ENCODE data around the gene TRIM72.

TRIM72 gene

DNA sequence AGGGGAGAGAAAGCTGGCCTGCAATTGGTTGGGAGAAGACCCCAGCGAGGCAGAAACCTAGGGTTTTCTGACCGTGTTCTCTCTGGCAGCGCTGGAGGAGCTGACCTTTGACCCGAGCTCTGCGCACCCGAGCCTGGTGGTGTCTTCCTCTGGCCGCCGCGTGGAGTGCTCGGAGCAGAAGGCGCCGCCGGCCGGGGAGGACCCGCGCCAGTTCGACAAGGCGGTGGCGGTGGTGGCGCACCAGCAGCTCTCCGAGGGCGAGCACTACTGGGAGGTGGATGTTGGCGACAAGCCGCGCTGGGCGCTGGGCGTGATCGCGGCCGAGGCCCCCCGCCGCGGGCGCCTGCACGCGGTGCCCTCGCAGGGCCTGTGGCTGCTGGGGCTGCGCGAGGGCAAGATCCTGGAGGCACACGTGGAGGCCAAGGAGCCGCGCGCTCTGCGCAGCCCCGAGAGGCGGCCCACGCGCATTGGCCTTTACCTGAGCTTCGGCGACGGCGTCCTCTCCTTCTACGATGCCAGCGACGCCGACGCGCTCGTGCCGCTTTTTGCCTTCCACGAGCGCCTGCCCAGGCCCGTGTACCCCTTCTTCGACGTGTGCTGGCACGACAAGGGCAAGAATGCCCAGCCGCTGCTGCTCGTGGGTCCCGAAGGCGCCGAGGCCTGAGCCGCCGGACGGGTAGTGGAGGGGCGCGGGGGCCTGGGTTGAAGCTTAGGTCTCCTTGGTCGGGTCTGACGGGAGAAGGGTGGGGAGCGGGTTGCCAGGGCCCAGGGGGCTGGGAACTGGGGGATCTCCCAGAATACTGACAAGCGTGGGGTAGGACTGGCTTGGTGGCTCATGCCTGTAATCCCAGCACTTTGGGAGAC lies 10.4 kb downstream of the TRIM72 start:
- in situ Hi-C loops (cut with MboI; ENCODE audit: low sequenced_read_pairs, unreplicated experiment) = no loop called here
- no peak for DNase-seq (ENCODE audit: low spot score)
- TF ChIP-seq, protein P1, sequence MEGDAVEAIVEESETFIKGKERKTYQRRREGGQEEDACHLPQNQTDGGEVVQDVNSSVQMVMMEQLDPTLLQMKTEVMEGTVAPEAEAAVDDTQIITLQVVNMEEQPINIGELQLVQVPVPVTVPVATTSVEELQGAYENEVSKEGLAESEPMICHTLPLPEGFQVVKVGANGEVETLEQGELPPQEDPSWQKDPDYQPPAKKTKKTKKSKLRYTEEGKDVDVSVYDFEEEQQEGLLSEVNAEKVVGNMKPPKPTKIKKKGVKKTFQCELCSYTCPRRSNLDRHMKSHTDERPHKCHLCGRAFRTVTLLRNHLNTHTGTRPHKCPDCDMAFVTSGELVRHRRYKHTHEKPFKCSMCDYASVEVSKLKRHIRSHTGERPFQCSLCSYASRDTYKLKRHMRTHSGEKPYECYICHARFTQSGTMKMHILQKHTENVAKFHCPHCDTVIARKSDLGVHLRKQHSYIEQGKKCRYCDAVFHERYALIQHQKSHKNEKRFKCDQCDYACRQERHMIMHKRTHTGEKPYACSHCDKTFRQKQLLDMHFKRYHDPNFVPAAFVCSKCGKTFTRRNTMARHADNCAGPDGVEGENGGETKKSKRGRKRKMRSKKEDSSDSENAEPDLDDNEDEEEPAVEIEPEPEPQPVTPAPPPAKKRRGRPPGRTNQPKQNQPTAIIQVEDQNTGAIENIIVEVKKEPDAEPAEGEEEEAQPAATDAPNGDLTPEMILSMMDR (IDR thresholded peaks at IDR 0.05; ENCODE audit: borderline replicate concordance, control extremely low read depth, extremely low read depth, insufficient read depth, missing control alignments) = no peak

DNA sequence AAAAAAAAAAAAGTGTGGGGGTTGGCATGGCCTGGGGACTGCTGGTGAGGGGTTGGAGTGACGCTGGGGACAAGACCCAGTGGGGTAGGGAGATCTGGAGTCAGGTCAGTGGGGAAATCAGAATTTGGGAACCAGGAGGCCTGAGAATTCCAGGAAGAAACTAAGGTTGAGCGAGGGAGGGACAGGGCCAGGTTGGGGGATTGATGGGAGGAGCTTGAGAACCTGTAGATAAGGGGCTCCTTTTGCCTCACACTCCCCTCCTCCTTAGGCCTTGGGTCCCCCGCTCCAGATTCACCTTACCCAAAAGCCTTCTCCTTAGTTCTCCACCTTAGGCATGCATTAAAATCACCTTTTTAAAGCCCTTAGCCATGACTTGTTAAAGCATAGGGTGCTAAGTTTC lies 11.3 kb downstream of the TRIM72 start:
- in situ Hi-C loops (cut with MboI; ENCODE audit: low sequenced_read_pairs, unreplicated experiment) = no loop called here
- TF ChIP-seq, protein P1 (IDR thresholded peaks at IDR 0.05; ENCODE audit: borderline replicate concordance, control extremely low read depth, extremely low read depth, insufficient read depth, missing control alignments) = no peak

DNA sequence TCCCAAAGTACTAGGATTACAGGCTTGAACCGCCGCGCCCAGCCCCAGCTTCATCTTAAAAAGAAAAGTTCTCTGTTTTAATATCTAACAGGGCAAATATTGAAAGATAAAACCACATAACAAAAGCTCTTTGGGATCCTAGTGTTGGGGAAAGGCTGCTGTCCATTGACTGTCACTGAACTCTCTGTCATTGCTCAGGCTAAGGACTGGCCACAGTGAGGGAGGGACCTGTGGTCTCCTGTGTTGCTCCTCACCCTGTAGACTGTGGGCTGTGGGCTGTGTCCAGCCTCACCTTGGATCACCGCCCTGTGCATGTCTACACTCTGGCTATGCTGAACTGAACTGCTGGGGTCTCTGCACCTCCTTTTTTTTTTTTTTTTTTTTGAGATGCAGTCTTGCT lies 14.3 kb downstream of the TRIM72 start:
- in situ Hi-C loops (cut with MboI; ENCODE audit: low sequenced_read_pairs, unreplicated experiment) = no loop called here
- no peak for DNase-seq (ENCODE audit: low spot score)
- TF ChIP-seq, protein P1 (IDR thresholded peaks at IDR 0.05; ENCODE audit: borderline replicate concordance, control extremely low read depth, extremely low read depth, insufficient read depth, missing control alignments) = no peak

More for the DNA sequence above, 11.3 kb downstream of the TRIM72 start:
- no peak for DNase-seq (ENCODE audit: low spot score)

DNA sequence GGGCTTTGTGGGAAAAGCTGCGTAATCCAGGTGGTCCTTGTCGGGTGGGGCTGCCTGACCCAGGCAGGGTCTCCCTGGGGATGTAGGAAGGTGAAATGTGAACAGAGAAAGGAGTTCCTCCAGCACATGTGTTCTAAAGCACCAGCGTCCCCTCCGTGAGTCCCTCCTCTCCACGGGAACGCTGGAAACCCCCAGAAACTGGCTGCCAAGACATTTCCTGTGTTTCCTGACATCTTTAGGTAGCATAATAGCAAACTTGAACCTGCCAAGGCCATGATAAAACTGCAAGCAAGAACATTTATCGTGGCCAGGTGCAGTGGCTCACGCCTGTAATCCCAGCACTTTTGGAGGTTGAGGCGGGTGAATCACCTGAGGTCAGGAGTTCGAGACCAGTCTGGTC lies 15.6 kb downstream of the TRIM72 start:
- TF ChIP-seq, protein P1 (IDR thresholded peaks at IDR 0.05; ENCODE audit: borderline replicate concordance, control extremely low read depth, extremely low read depth, insufficient read depth, missing control alignments) = no peak
- no peak for DNase-seq (ENCODE audit: low spot score)
- in situ Hi-C loops (cut with MboI; ENCODE audit: low sequenced_read_pairs, unreplicated experiment) = no loop called here

DNA sequence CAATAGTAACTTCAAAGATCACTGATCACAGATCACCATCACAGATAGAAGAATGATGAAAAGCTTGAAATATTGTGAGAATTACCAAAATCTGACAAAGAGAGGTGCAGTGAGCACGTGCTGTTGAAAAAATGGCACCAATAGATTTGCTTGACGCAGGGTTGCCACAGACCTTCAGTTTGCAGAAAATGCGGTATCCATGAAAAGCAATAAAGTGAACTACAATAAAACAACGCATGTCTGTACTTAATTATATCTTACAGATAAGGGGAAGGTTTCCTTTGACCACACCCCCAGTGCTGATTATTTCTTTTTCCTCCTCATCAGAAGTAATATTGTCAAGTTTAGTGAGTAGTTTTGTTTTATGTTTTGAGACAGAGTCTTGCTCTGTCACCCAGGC lies 24.1 kb downstream of the TRIM72 start:
- TF ChIP-seq, protein P1 (IDR thresholded peaks at IDR 0.05; ENCODE audit: borderline replicate concordance, control extremely low read depth, extremely low read depth, insufficient read depth, missing control alignments) = no peak
- no peak for DNase-seq (ENCODE audit: low spot score)
- in situ Hi-C loops (cut with MboI; ENCODE audit: low sequenced_read_pairs, unreplicated experiment) = no loop called here

GRCh38 chr16:31242206-31242605 lies 28.3 kb downstream of the TRIM72 start:
- in situ Hi-C loops (cut with MboI; ENCODE audit: low sequenced_read_pairs, unreplicated experiment) = no loop called here
- no peak for DNase-seq (ENCODE audit: low spot score)
- TF ChIP-seq, protein P1 (IDR thresholded peaks at IDR 0.05; ENCODE audit: borderline replicate concordance, control extremely low read depth, extremely low read depth, insufficient read depth, missing control alignments) = no peak
